B cell (primary cell): ENCODE measurements around the gene ZNF775.

Experiments
- EZH2 ChIP-seq: IDR thresholded peaks from 2 replicates; pipeline ENCODE4 v1.6.1; 2012; ENCODE audit warnings: borderline replicate concordance, low read depth, mild to moderate bottlenecking, moderate library complexity, low read length; ENCODE audit not compliant: insufficient read depth, poor library complexity, severe bottlenecking
- TF ChIP-seq, protein P1 (sequence below): fragments of 200-600 bp; IDR thresholded peaks from one replicate; pipeline ENCODE4 v1.8.0; 2022; ENCODE audit warnings: antibody characterized with exemption, mild to moderate bottlenecking

DNA sequence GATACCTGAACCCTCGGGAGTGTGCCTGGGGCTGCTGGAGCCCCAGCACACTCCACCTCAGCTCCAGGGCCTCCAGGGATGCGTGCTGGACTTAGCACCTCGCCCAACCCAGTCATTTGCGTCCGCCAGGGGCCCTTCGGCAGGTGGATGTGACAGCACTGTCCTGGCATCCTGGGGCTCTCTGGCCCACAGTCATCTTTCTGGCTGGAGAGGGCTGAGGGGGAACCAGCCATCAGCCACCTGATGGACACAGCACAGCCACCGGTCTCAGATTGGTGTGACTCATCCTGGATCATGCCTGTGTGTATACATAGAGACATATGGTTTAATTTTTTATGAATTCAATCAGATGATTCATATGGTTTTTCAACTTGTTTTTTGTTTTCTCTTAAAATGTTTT is 11.1 kb downstream of the ZNF775 start:
- TF ChIP-seq, protein P1, sequence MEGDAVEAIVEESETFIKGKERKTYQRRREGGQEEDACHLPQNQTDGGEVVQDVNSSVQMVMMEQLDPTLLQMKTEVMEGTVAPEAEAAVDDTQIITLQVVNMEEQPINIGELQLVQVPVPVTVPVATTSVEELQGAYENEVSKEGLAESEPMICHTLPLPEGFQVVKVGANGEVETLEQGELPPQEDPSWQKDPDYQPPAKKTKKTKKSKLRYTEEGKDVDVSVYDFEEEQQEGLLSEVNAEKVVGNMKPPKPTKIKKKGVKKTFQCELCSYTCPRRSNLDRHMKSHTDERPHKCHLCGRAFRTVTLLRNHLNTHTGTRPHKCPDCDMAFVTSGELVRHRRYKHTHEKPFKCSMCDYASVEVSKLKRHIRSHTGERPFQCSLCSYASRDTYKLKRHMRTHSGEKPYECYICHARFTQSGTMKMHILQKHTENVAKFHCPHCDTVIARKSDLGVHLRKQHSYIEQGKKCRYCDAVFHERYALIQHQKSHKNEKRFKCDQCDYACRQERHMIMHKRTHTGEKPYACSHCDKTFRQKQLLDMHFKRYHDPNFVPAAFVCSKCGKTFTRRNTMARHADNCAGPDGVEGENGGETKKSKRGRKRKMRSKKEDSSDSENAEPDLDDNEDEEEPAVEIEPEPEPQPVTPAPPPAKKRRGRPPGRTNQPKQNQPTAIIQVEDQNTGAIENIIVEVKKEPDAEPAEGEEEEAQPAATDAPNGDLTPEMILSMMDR, result no peak
- no peak for TF ChIP-seq EZH2
